SK-N-SH (cell line): ENCODE data around the gene USF3. TPM values are rescaled to one million over a fixed set of nuclear protein-coding genes. Genes with fewer than 3 reads are reported as not detected.

ENCODE experiments used
- CTCF ChIA-PET: fragments of 300-600, 350-600 bp; formaldehyde crosslinking; extraction: SDS; loops from one replicate; lab custom pipeline; 2021; lab: Yijun Ruan, JAX
- POLR2A ChIA-PET: fragments of 350-600 bp; sonication (Branson Sonifier 250); formaldehyde crosslinking; extraction: SDS; loops from one replicate; lab custom pipeline; 2020; ENCODE audit warnings: antibody characterized with exemption, inconsistent platforms; lab: Yijun Ruan, JAX
- DNase-seq: peaks from one replicate; pipeline ENCODE4 v3.0.0; 2012
- H2AFZ ChIP-seq: fragments of 200-600 bp; sonication (generic); 2 replicates; pipeline ENCODE4 v1.8.1; 2016; ENCODE audit warnings: antibody characterized with exemption, mild to moderate bottlenecking, low read depth
- H3F3A ChIP-seq: fragments of 200-600 bp; sonication (generic); replicated peaks from 2 replicates; pipeline ENCODE3; 2016; ENCODE audit warnings: antibody characterized with exemption, mild to moderate bottlenecking; ENCODE audit not compliant: insufficient read depth
- H3K27ac ChIP-seq, 2 experiments: fragments of 200-500 bp in 1 of 2; fragments of 200-600 bp in 1 of 2; sonication (Bioruptor generic) in 1 of 2; sonication (generic), shearing (Covaris generic) in 1 of 2; 2 replicates each; pipeline versions ENCODE4 v1.5.1 to v1.6.1; 2014 to 2016; ENCODE audit warnings: low read depth in 2 of 2, inconsistent platforms in 1 of 2, low read length in 1 of 2, mild to moderate bottlenecking in 1 of 2, mixed read lengths in 1 of 2
- H3K27me3 ChIP-seq: fragments of 200-600 bp; sonication (generic), shearing (Covaris generic); 2 replicates; pipeline ENCODE4 v1.6.1; 2016; ENCODE audit warnings: mixed run types; ENCODE audit not compliant: insufficient read depth
- H3K36me3 ChIP-seq, 2 experiments: fragments of 200-500 bp in 1 of 2; fragments of 200-600 bp in 1 of 2; sonication (Bioruptor generic) in 1 of 2; sonication (generic) in 1 of 2; replicated peaks in 1 of 2; 2 replicates each; pipeline versions ENCODE3 to v1.5.1; 2014 to 2016; ENCODE audit warnings: low read length in 1 of 2, mild to moderate bottlenecking in 1 of 2; ENCODE audit not compliant: insufficient read depth in 2 of 2, control insufficient read depth in 1 of 2
- H3K4me1 ChIP-seq, 2 experiments: fragments of 200-500 bp in 1 of 2; fragments of 200-600 bp in 1 of 2; sonication (Bioruptor generic) in 1 of 2; sonication (generic), shearing (Covaris generic) in 1 of 2; 2 replicates each; pipeline versions ENCODE4 v1.5.1 to v1.6.1; 2014 to 2016; ENCODE audit warnings: low read depth in 1 of 2, low read length in 1 of 2, mixed run types in 1 of 2; ENCODE audit not compliant: insufficient read depth in 2 of 2, control insufficient read depth in 1 of 2
- H3K4me2 ChIP-seq: fragments of 200-600 bp; sonication (generic), shearing (Covaris generic); 2 replicates; pipeline ENCODE4 v1.6.1; 2017; ENCODE audit warnings: mixed run types
- H3K4me3 ChIP-seq, 2 experiments: fragments of 200-500 bp in 1 of 2; fragments of 200-600 bp in 1 of 2; sonication (Bioruptor generic) in 1 of 2; sonication (generic), shearing (Covaris generic) in 1 of 2; 2 replicates each; pipeline versions ENCODE4 v1.5.1 to v1.8.1; 2014 to 2016; ENCODE audit warnings: low read depth in 2 of 2, inconsistent platforms in 1 of 2, low read length in 1 of 2, mild to moderate bottlenecking in 1 of 2, mixed read lengths in 1 of 2, moderate library complexity in 1 of 2
- H3K79me2 ChIP-seq: fragments of 200-600 bp; sonication (generic); 2 replicates; pipeline ENCODE4 v1.8.1; 2017; ENCODE audit warnings: mild to moderate bottlenecking; ENCODE audit not compliant: insufficient read depth
- H3K9ac ChIP-seq: fragments of 200-600 bp; sonication (generic); 2 replicates; pipeline ENCODE4 v1.6.1; 2017; ENCODE audit warnings: mixed run types
- H3K9me2 ChIP-seq: fragments of 200-600 bp; sonication (generic); 2 replicates; pipeline ENCODE4 v1.6.1; 2017; ENCODE audit warnings: mixed run types
- H3K9me3 ChIP-seq: fragments of 200-600 bp; sonication (generic); 2 replicates; pipeline ENCODE4 v1.6.1; 2017; ENCODE audit warnings: mixed run types, mild to moderate bottlenecking, moderate library complexity
- H4K20me1 ChIP-seq: fragments of 200-600 bp; sonication (generic); 2 replicates; pipeline ENCODE4 v1.6.1; 2017; ENCODE audit warnings: mild to moderate bottlenecking, mixed run types; ENCODE audit not compliant: insufficient read depth
- GATA2 ChIP-seq: sonication (generic); formaldehyde crosslinking; IDR thresholded peaks from 2 replicates; pipeline ENCODE4 v1.5.0; 2020; ENCODE audit warnings: mild to moderate bottlenecking, missing genetic modification reagents
- NFIC ChIP-seq: IDR thresholded peaks from 2 replicates; pipeline ENCODE4 v1.4.0; 2012; ENCODE audit warnings: borderline replicate concordance
- NRF1 ChIP-seq: IDR thresholded peaks from 2 replicates; pipeline ENCODE4 v1.6.1; 2012; ENCODE audit warnings: low read depth, mild to moderate bottlenecking, low read length
- POLR2AphosphoS5 ChIP-seq: IDR thresholded peaks from 2 replicates; pipeline ENCODE4 v1.6.1; 2012; ENCODE audit warnings: low read depth, low read length
- RXRA ChIP-seq: IDR thresholded peaks from 2 replicates; pipeline ENCODE4 v1.4.0; 2012; ENCODE audit warnings: low read depth, mild to moderate bottlenecking, borderline replicate concordance
- SIN3A ChIP-seq: IDR thresholded peaks from 2 replicates; pipeline ENCODE4 v1.6.1; 2012; ENCODE audit warnings: low read depth, mild to moderate bottlenecking, low read length, moderate library complexity, borderline replicate concordance
- SMC3 ChIP-seq: IDR thresholded peaks from 2 replicates; pipeline ENCODE4 v1.6.1; 2012; ENCODE audit warnings: low read depth, low read length, improper control_type of control experiment
- TEAD4 ChIP-seq: IDR thresholded peaks from 2 replicates; pipeline ENCODE4 v1.4.0; 2012; ENCODE audit warnings: mild to moderate bottlenecking, borderline replicate concordance; ENCODE audit not compliant: insufficient read depth
- ZBTB33 ChIP-seq: IDR thresholded peaks from 2 replicates; pipeline ENCODE4 v1.4.0; 2012; ENCODE audit warnings: low read depth, borderline replicate concordance
- WGBS: methylation state at CpG from one replicate; pipeline ENCODE4 v1.1.6; 2017; ENCODE audit warnings: low lambda C conversion rate; 5-methylcytosine and 5-hydroxymethylcytosine counted together
- polyA plus RNA-seq, 3 experiments: library from polyadenylated mRNA; depleted of rRNA; stranded (reverse); fragments of >200 nt; gene quantifications; 2 replicates each; pipeline ENCODE4 v1.2.3, GENCODE V29; 2012
- TF ChIP-seq, protein P1 (sequence below): IDR thresholded peaks from 2 replicates; pipeline ENCODE4 v1.6.1; 2012; ENCODE audit warnings: mild to moderate bottlenecking, low read depth, low read length, moderate library complexity

USF3 gene
- polyA plus RNA-seq, 1 of the 3 experiments (the other 2 are of a cell fraction): 3.1 TPM

DNA sequence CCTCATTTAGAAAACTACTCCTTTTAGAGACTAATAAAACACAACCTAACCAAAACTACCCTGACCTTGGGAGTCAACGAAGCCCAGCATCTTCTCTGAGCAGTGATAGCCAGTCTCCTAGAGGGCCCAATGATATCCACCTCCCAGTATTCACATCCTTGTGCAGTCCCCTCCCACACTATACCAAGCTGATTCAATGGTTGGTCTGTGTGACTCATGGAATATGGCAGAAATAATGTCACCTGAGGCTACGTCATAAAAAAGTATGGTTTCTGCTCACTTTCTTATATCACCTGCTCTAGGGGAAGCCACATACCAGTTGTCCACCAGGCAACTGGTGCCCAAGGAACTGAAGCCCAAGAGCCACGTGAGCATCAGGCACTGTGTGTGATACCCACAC is 21.4 kb upstream of the USF3 start:
- Histone ChIP-seq H3K9me2 (no peaks in the 10 kb centered on the region), H4K20me1 (no peaks in the 10 kb centered on the region), H3K79me2 (peaks cover under 1% of the 10 kb centered on the region; the same call in 1 of the 2 replicates), H3K4me2 (no peak overlapping the region), H3K9me3 (no peaks in the 10 kb centered on the region), H3K4me1 (peaks cover 0 to 5% of the 10 kb centered on the region in 2 experiments; a peak in 1 of 4 replicates), H3K27ac (no peak overlapping the region; a peak in 1 of 4 replicates)
- CTCF ChIA-PET: interaction anchor here (0.8 kb wide), 1 partner anchor 18 kb away, joined by 4 read pairs; no protein-coding TSS in a partner anchor
- no peak for DNase-seq
- no peak for TF ChIP-seq TEAD4
- TF ChIP-seq NRF1: no peak
- TF ChIP-seq RXRA: no peak
- TF ChIP-seq, all 33 proteins: peak for 0
- POLR2A ChIA-PET: no interaction called here
- H3K27me3 ChIP-seq: no peaks in the 10 kb centered on the region
- H3K9ac ChIP-seq: no peak overlapping the region
- 100% methylated on average over 2 of the region's 3 CpGs for WGBS
- no peak overlapping the region for H3K4me3 ChIP-seq
- H3K36me3 ChIP-seq: peaks cover 54 to 57% of the 10 kb centered on the region in 2 experiments
- no peak overlapping the region for H2AFZ ChIP-seq
- peaks cover 17% of the 10 kb centered on the region for H3F3A ChIP-seq

- Histone ChIP-seq H2AFZ (no peak overlapping the region), H3K9ac (no peak overlapping the region), H3K9me2 (no peaks in the 10 kb centered on the region), H4K20me1 (no peaks in the 10 kb centered on the region), H3K36me3 (peaks cover 49 to 52% of the 10 kb centered on the region in 2 experiments), H3K4me1 (peaks cover 0 to 5% of the 10 kb centered on the region in 2 experiments; a peak in 1 of 4 replicates), H3K27me3 (no peaks in the 10 kb centered on the region), H3K79me2 (no peaks in the 10 kb centered on the region), H3K9me3 (no peaks in the 10 kb centered on the region), H3K4me3 (no peak overlapping the region), H3K27ac (no peak overlapping the region), H3F3A (peaks cover 17% of the 10 kb centered on the region), H3K4me2 (no peak overlapping the region)
- 100% methylated on average over 3 of the region's 3 CpGs for WGBS
- TF ChIP-seq ZBTB33 (no peak), SIN3A (no peak), GATA2 (CRISPR knock-in tag) (no peak), SMC3 (no peak), NFIC (no peak), POLR2AphosphoS5 (no peak)
- TF ChIP-seq, protein P1, sequence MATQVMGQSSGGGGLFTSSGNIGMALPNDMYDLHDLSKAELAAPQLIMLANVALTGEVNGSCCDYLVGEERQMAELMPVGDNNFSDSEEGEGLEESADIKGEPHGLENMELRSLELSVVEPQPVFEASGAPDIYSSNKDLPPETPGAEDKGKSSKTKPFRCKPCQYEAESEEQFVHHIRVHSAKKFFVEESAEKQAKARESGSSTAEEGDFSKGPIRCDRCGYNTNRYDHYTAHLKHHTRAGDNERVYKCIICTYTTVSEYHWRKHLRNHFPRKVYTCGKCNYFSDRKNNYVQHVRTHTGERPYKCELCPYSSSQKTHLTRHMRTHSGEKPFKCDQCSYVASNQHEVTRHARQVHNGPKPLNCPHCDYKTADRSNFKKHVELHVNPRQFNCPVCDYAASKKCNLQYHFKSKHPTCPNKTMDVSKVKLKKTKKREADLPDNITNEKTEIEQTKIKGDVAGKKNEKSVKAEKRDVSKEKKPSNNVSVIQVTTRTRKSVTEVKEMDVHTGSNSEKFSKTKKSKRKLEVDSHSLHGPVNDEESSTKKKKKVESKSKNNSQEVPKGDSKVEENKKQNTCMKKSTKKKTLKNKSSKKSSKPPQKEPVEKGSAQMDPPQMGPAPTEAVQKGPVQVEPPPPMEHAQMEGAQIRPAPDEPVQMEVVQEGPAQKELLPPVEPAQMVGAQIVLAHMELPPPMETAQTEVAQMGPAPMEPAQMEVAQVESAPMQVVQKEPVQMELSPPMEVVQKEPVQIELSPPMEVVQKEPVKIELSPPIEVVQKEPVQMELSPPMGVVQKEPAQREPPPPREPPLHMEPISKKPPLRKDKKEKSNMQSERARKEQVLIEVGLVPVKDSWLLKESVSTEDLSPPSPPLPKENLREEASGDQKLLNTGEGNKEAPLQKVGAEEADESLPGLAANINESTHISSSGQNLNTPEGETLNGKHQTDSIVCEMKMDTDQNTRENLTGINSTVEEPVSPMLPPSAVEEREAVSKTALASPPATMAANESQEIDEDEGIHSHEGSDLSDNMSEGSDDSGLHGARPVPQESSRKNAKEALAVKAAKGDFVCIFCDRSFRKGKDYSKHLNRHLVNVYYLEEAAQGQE: no peak
- ChIA-PET CTCF (interaction anchor here (0.8 kb wide), 1 partner anchor 23 kb away, joined by 4 read pairs; no protein-coding TSS in a partner anchor), POLR2A (no interaction called here)
- no peak for DNase-seq
These were observed 20.9 kb upstream of the USF3 start for GRCh38 chr3:113717308-113717707.
